ENCODE results near the gene ASIC5. TPM values are rescaled to one million over a fixed set of nuclear protein-coding genes. Genes with fewer than 3 reads are reported as not detected.
"Not testable (repeated sequence)": the region's sequence is repeated elsewhere in the genome, so short reads cannot be mapped to it uniquely, and the experiment has no call there.

The ASIC5 gene
- total and polyA plus RNA-seq, 9 donors, result not detected

DNA sequence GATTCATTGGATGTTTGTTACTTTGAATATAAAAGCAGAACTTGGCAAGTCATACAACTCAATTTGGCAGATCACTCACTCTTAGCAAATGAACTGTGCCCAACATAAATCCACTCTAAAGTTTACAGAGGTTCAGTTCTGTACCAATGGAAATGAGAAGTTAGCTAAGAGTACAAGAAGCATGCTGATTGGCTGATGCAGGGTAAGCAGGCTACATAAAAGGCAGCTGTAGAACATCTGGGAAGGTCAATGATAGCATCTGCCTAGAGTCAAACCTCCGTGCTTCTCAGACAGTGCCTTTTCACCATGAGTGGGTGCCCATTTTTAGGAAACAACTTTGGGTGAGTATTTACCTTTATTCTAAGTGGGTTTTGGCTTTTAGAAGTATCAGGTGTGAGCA is 37.4 kb upstream of the ASIC5 start, which contains the start of gene TDO2:
TDO2 (plus strand) TSS at position 244 of the 400 bp plus-strand sequence; CDS start at position 307, 63 bp downstream.
- WGBS, 3 donors, result 22 to 48% (median 44%) methylated on average over 1 of the region's 1 CpG

DNA sequence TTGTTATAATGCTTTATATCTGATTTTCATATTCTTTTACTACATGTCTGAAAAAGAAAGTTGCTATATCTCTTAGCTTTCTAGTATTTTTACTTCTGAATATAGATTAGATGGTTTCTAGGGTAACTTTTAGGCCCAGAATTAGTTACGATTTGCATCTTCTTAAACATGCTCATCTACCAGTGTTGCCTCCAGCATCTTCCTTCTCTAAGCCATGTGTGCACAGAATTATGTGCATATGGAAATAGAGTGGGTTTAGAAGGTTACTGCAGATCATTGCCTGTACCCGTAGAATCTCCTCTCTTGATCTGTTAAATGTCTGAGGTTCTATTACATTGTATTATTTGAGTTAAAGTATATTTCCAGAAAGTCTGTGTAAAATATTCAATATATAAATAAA is 34.9 kb upstream of the ASIC5 start:
- intact Hi-C loops (cut with DNase I), result no loop called here
- no peaks in the 10 kb centered on the region for H3K36me3 ChIP-seq
- H3K4me3 ChIP-seq, result no peak overlapping the region
- H3K9me3 ChIP-seq, result no peaks in the 10 kb centered on the region
- no peak for DNase-seq
- H3K27ac ChIP-seq, result no peak overlapping the region
- no peaks in the 10 kb centered on the region for H3K27me3 ChIP-seq
- 91 to 93% (median 92%) methylated on average over 2 of the region's 2 CpGs for WGBS, 3 donors
- no peaks in the 10 kb centered on the region for H3K4me1 ChIP-seq (ENCODE audit: insufficient read depth)
- TF ChIP-seq POLR2A (IDR thresholded peaks at IDR 0.05), result no peak
- no peak for TF ChIP-seq CTCF (IDR thresholded peaks at IDR 0.05)
- TF ChIP-seq EP300 (IDR thresholded peaks at IDR 0.05), result no peak

More for the DNA sequence above, 37.4 kb upstream of the ASIC5 start, which contains the start of gene TDO2:
- no peak for TF ChIP-seq CTCF (IDR thresholded peaks at IDR 0.05)
- TF ChIP-seq POLR2A (IDR thresholded peaks at IDR 0.05), result no peak
- no peak for TF ChIP-seq EP300 (IDR thresholded peaks at IDR 0.05)
- Histone ChIP-seq H3K9me3 (no peaks in the 10 kb centered on the region), H3K27me3 (no peaks in the 10 kb centered on the region), H3K4me1 (ENCODE audit: insufficient read depth) (no peaks in the 10 kb centered on the region), H3K4me3 (no peak within 1 kb of the TSS), H3K36me3 (no peaks in the 10 kb centered on the region), H3K27ac (no peak within 1 kb of the TSS)
- no peak for DNase-seq
- intact Hi-C loops (cut with DNase I), result no loop called here

- no peaks in the 10 kb centered on the region for H3K36me3 ChIP-seq
- intact Hi-C loops (cut with DNase I), result no loop called here
- no peaks in the 10 kb centered on the region for H3K27me3 ChIP-seq
- WGBS, 3 donors, result 8 to 13% (median 12%) methylated on average over 1 of the region's 1 CpG
- no peak for DNase-seq
- TF ChIP-seq EP300 (IDR thresholded peaks at IDR 0.05) (no peak), CTCF (IDR thresholded peaks at IDR 0.05) (no peak), POLR2A (IDR thresholded peaks at IDR 0.05) (no peak)
- no peak overlapping the region for H3K4me3 ChIP-seq
- no peak overlapping the region for H3K27ac ChIP-seq
- H3K9me3 ChIP-seq, result no peaks in the 10 kb centered on the region
- H3K4me1 ChIP-seq (ENCODE audit: insufficient read depth), result no peaks in the 10 kb centered on the region
These were observed 34.3 kb upstream of the ASIC5 start for GRCh38 chr4:155900381-155900780.

DNA sequence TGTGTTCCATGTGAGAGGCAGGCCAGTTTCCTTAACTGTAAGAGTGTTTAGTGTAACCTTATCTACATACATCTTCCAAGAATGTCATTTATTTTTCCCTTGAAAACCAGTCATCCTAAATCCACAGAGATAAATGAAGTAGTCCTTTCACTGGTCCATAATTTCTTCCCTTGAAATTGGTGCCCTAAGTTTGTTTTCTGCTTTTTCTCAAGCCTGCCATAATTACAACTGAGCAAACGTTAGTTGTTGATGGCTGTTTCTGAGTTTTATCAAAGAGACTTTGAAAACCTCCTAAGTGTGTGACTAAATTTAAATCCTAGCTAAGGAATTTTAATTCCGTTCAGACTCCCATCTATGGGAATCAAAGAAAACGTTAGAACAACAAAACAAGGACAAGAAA is 33.8 kb upstream of the ASIC5 start:
- H3K9me3 ChIP-seq, result no peaks in the 10 kb centered on the region
- no peaks in the 10 kb centered on the region for H3K4me1 ChIP-seq (ENCODE audit: insufficient read depth)
- no peak for TF ChIP-seq POLR2A (IDR thresholded peaks at IDR 0.05)
- no peak for TF ChIP-seq CTCF (IDR thresholded peaks at IDR 0.05)
- no peak for TF ChIP-seq EP300 (IDR thresholded peaks at IDR 0.05)
- intact Hi-C loops (cut with DNase I), result no loop called here
- no peaks in the 10 kb centered on the region for H3K27me3 ChIP-seq
- 2 to 3% (median 3%) methylated on average over 3 of the region's 3 CpGs for WGBS, 3 donors
- DNase-seq, result no peak
- no peak overlapping the region for H3K27ac ChIP-seq
- H3K4me3 ChIP-seq, result no peak overlapping the region
- H3K36me3 ChIP-seq, result no peaks in the 10 kb centered on the region

DNA sequence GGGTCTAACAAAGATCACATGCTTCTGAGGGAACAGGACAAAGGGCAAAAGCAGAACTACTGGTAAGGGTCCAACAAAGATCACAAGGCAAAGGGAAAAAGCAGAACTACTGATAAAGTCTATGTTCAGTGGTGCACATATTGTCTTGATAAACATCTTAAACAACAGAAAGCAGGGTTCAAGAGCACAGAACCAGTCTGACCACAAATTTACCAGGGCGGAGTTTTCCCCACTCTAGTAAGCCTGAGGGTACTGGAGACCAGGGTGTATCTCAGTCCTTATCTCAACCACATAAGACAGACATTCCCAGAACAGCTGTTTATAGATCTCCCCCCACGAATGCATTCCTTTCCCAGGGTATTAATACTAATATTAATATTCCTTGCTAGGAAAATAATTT is 32.3 kb upstream of the ASIC5 start:
- H3K4me1 ChIP-seq (ENCODE audit: insufficient read depth); H3K27ac ChIP-seq; H3K27me3 ChIP-seq; H3K9me3 ChIP-seq; H3K4me3 ChIP-seq; DNase-seq; H3K36me3 ChIP-seq; intact Hi-C loops (cut with DNase I): not testable (repeated sequence)
- WGBS, 3 donors, result 85 to 90% (median 88%) methylated on average over 2 of the region's 2 CpGs

Data from ovary (tissue), 9 donors.